ENCODE results near the gene ALG3.

The ALG3 gene

DNA sequence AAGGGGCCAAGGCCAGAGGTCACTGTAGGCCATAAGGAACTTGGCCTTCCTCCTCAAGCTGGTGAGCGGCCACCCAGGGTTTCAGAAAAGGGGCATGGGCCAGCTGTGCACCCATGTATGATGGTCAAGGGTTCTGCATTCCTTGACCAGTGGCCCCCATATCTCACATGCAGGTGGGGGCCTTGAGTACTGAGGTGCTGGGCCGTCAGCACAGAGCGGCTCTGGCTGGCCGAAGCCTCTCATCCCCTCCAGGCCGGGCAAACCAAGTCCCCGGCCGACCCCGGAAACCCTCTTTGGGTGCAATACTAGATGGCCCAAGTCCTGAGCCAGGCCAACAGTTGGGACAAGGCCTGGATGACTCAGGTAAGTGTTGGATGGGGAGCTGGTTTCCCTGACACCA, 9.5 kb downstream of the ALG3 start:
- TF ChIP-seq, protein P1, sequence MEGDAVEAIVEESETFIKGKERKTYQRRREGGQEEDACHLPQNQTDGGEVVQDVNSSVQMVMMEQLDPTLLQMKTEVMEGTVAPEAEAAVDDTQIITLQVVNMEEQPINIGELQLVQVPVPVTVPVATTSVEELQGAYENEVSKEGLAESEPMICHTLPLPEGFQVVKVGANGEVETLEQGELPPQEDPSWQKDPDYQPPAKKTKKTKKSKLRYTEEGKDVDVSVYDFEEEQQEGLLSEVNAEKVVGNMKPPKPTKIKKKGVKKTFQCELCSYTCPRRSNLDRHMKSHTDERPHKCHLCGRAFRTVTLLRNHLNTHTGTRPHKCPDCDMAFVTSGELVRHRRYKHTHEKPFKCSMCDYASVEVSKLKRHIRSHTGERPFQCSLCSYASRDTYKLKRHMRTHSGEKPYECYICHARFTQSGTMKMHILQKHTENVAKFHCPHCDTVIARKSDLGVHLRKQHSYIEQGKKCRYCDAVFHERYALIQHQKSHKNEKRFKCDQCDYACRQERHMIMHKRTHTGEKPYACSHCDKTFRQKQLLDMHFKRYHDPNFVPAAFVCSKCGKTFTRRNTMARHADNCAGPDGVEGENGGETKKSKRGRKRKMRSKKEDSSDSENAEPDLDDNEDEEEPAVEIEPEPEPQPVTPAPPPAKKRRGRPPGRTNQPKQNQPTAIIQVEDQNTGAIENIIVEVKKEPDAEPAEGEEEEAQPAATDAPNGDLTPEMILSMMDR (IDR thresholded peaks at IDR 0.05; ENCODE audit: low read length, missing control alignments): no peak
- no peak for DNase-seq (ENCODE audit: low read depth)
- no peak overlapping the region for H3K4me3 ChIP-seq (replicated peaks; ENCODE audit: low read depth, low read length)

GRCh38 chr3:184238246-184238818, 10.4 kb downstream of the ALG3 start:
- no peak overlapping the region for H3K4me3 ChIP-seq (replicated peaks; ENCODE audit: low read depth, low read length)
- no peak for DNase-seq (ENCODE audit: low read depth)
- TF ChIP-seq, protein P1 (IDR thresholded peaks at IDR 0.05; ENCODE audit: low read length, missing control alignments): no peak

- TF ChIP-seq, protein P1 (IDR thresholded peaks at IDR 0.05; ENCODE audit: low read length, missing control alignments): no peak
- DNase-seq (ENCODE audit: low read depth): no peak
- no peak overlapping the region for H3K4me3 ChIP-seq (replicated peaks; ENCODE audit: low read depth, low read length)
Measured at GRCh38 chr3:184237807-184238206, 11.0 kb downstream of the ALG3 start.

DNA sequence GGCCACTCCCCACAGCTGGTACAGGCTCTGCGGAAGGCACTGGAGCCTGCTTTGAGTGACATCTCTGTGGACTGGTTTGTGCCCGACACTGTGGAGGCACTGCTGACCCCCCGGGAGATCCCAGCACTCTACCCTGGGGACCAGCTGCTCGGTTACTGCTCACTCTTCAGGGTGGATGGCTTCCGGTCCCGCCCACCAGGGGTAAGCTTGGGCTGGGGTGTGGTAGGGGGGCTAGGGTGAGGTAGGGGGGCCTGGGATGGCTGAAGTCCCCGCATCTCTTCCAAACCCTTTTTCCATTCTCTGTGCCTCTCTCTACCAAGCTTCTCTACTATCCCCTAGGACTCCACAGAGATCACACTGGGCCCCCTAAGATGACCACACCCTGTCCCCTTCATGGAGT, 11.6 kb downstream of the ALG3 start:
- DNase-seq (ENCODE audit: low read depth): no peak
- H3K4me3 ChIP-seq (replicated peaks; ENCODE audit: low read depth, low read length): no peak overlapping the region
- TF ChIP-seq, protein P1 (IDR thresholded peaks at IDR 0.05; ENCODE audit: low read length, missing control alignments): no peak

GRCh38 chr3:184236636-184237035, 12.1 kb downstream of the ALG3 start:
- TF ChIP-seq, protein P1 (IDR thresholded peaks at IDR 0.05; ENCODE audit: low read length, missing control alignments): no peak
- H3K4me3 ChIP-seq (replicated peaks; ENCODE audit: low read depth, low read length): no peak overlapping the region
- DNase-seq (ENCODE audit: low read depth): no peak

- TF ChIP-seq, protein P1 (IDR thresholded peaks at IDR 0.05; ENCODE audit: low read length, missing control alignments): no peak
- no peak for DNase-seq (ENCODE audit: low read depth)
- H3K4me3 ChIP-seq (replicated peaks; ENCODE audit: low read depth, low read length): no peak overlapping the region
Measured at GRCh38 chr3:184236033-184236410, 12.7 kb downstream of the ALG3 start.

DNA sequence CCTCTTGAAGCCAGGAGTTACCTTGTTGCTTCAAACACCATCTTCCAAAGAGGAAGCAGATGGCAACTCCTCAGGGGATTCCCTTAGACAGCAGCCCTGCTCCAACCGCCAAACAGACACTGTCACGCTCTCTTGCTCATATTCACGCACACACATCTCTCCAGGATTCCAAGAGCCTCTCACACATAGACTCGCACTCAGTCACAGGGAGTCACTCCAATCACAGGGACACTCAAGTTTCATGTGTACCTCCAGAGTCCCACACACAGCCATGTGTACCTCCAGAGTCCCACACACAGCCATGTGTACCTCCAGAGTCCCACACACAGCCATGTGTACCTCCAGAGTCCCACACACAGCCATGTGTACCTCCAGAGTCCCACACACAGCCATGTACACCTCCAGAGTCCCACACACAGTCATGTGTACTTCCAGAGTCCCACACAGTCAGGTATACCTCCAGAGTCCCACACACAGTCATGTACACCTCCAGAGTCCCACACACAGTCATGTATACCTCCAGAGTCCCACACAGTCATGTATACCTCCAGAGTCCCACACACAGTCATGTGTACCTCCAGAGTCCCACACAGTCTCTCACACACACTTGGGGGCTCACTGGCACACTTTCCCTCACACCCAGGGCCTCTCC, 13.3 kb downstream of the ALG3 start:
- DNase-seq (ENCODE audit: low read depth): no peak
- no peak overlapping the region for H3K4me3 ChIP-seq (replicated peaks; ENCODE audit: low read depth, low read length)
- TF ChIP-seq, protein P1 (IDR thresholded peaks at IDR 0.05; ENCODE audit: low read length, missing control alignments): no peak

Data from fibroblast of pulmonary artery (primary cell).